ENCODE data around the gene TAF11L6.
"Not testable (repeated sequence)": the region's sequence is repeated elsewhere in the genome, so short reads cannot be mapped to it uniquely, and the experiment has no call there.

- not testable (repeated sequence) for TF ChIP-seq TAF1 (IDR thresholded peaks at IDR 0.05; ENCODE audit: low read depth, low read length); CTCF (IDR thresholded peaks at IDR 0.05; ENCODE audit: control extremely low read depth in 1 of 3, insufficient read depth in 1 of 3, low read depth in 1 of 3, low read length in 3 of 3); SIN3A (conservative IDR thresholded peaks at IDR 0.05 in 1 of 2, IDR thresholded peaks at IDR 0.05 in 1 of 2; ENCODE audit: low read depth in 1 of 2, low read length in 2 of 2); ATF3 (IDR thresholded peaks at IDR 0.05; ENCODE audit: insufficient read depth, low read depth, low read length); EP300 (IDR thresholded peaks at IDR 0.05; ENCODE audit: borderline replicate concordance in 1 of 2, low read depth in 2 of 2, low read length in 2 of 2); RAD21 (IDR thresholded peaks at IDR 0.05 in 1 of 2, conservative IDR thresholded peaks at IDR 0.05 in 1 of 2; ENCODE audit: low read depth in 2 of 2, low read length in 2 of 2)
Measured at GRCh38 chr5:17486464-17487173, 41.9 kb upstream of the TAF11L6 start.
